ENCODE data around the gene HABP4. TPM values are rescaled to one million over a fixed set of nuclear protein-coding genes. Genes with fewer than 3 reads are reported as not detected.

Gene HABP4
- total RNA-seq, 4 donors from 2014 or later = 15.1 to 32.8 (median 26.2) TPM

- TF ChIP-seq CTCF (IDR thresholded peaks at IDR 0.05; ENCODE audit: low read depth) = no peak
Measured at GRCh38 chr9:96417051-96417586, 32.9 kb upstream of the HABP4 start.

GRCh38 chr9:96417661-96418082 is 32.3 kb upstream of the HABP4 start:
- no peak for TF ChIP-seq CTCF (IDR thresholded peaks at IDR 0.05; ENCODE audit: low read depth)

- TF ChIP-seq CTCF (IDR thresholded peaks at IDR 0.05; ENCODE audit: low read depth) = no peak
Measured at GRCh38 chr9:96418083-96418919, 31.7 kb upstream of the HABP4 start, which contains the start of gene ZNF367. TSS of gene ZNF367 (minus strand) at chr9:96418370. CDS start at chr9:96418032, 338 bp downstream.

- no peak for TF ChIP-seq CTCF (IDR thresholded peaks at IDR 0.05; ENCODE audit: low read depth)
Measured at GRCh38 chr9:96418920-96419690, 30.9 kb upstream of the HABP4 start.

GRCh38 chr9:96419691-96419969 is 30.3 kb upstream of the HABP4 start:
- TF ChIP-seq CTCF (IDR thresholded peaks at IDR 0.05; ENCODE audit: low read depth) = no peak

GRCh38 chr9:96420468-96421219 is 29.3 kb upstream of the HABP4 start:
- no peak for TF ChIP-seq CTCF (IDR thresholded peaks at IDR 0.05; ENCODE audit: low read depth)
